Effector memory CD4-positive, alpha-beta T cell (primary cell): ENCODE measurements around the gene MAEA.

Experiments
- DNase-seq, 3 donors: peaks; one replicate each; pipeline ENCODE4 v3.0.0-alpha.2; 2020
- H3K27ac ChIP-seq: 2 replicates; pipeline ENCODE4 v1.7.0; 2013; ENCODE audit warnings: mild to moderate bottlenecking, low read length, moderate library complexity; ENCODE audit not compliant: insufficient read depth, poor library complexity, severe bottlenecking
- H3K27me3 ChIP-seq: replicated peaks from 2 replicates; pipeline ENCODE4 v1.7.0; 2013; ENCODE audit warnings: mild to moderate bottlenecking, low read length; ENCODE audit not compliant: insufficient read depth, control insufficient read depth, poor library complexity, severe bottlenecking
- H3K36me3 ChIP-seq: 2 replicates; pipeline ENCODE4 v1.7.0; 2013; ENCODE audit warnings: mild to moderate bottlenecking, low read length, moderate library complexity; ENCODE audit not compliant: control insufficient read depth, insufficient read depth
- H3K4me1 ChIP-seq: 2 replicates; pipeline ENCODE4 v1.7.0; 2013; ENCODE audit warnings: low read length, mild to moderate bottlenecking; ENCODE audit not compliant: control insufficient read depth, insufficient read depth, poor library complexity, severe bottlenecking
- H3K4me3 ChIP-seq: 2 replicates; pipeline ENCODE4 v1.7.0; 2013; ENCODE audit warnings: low read length, low read depth, mild to moderate bottlenecking; ENCODE audit not compliant: insufficient read depth, poor library complexity, severe bottlenecking
- H3K9me3 ChIP-seq: 2 replicates; pipeline ENCODE4 v1.7.0; 2013; ENCODE audit warnings: mild to moderate bottlenecking, low read length, moderate library complexity; ENCODE audit not compliant: control insufficient read depth

The MAEA gene

DNA sequence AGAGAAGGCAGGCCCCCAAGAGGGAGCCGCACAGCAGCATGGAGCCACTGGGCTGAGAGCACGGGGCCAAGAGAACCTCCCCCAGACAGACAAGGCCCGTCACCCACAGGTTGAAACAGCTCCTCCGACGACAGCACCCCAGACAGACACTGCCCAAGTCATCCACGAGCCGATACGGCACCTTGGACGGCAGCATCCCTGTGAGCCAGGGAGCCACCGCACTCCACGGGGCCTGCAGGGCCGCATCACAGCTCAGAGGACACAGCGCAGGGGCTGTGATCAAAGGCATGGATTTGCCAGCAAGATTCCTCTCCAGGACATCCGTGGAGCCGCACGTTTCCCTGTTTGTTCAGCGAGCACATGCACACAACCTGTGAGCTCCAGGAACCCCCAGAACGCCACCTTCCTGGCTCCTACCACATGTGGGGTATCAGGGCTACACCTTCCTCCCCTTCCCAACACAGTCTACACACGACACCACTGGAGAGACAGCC, 44.7 kb upstream of the MAEA start:
- Histone ChIP-seq H3K36me3 (peaks cover 7% of the 10 kb centered on the region), H3K27me3 (no peaks in the 10 kb centered on the region), H3K4me1 (peaks cover 55% of the 10 kb centered on the region), H3K9me3 (no peaks in the 10 kb centered on the region), H3K4me3 (no peak overlapping the region), H3K27ac (peak overlapping the region; percentile 23)
- no peak for DNase-seq

DNA sequence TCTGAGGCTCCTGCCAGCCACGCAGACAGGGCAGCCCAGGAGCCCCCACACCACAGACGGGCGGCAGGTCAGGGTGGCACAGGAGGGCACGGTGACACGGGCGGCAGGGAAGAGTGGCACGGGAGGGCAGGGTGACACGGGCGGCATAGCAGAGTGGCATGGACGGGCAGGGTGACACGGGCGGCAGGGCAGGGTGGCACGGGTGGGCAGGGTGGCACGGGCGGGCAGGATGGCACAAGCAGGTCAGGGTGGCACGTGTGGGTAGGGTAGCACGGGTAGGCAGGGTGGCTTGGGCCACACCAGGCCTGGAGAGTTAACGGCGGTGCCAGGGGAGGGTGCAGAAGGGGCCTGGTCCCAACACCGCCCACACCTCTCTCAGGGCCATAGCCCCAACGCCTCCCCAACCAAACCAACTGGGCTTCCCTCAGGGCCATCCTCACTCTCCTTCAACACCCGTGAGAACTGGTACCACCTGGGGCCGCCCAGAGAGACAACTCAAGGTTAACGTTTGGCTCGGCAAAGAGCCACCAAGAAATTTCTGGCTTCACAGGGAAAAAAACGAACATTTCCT, 44.1 kb upstream of the MAEA start:
- H3K4me3 ChIP-seq, result no peak overlapping the region
- DNase-seq, result no peak
- peak overlapping the region; percentile 23 for H3K27ac ChIP-seq
- H3K9me3 ChIP-seq, result no peaks in the 10 kb centered on the region
- no peaks in the 10 kb centered on the region for H3K27me3 ChIP-seq
- H3K36me3 ChIP-seq, result peaks cover 6% of the 10 kb centered on the region
- peaks cover 60% of the 10 kb centered on the region for H3K4me1 ChIP-seq

DNA sequence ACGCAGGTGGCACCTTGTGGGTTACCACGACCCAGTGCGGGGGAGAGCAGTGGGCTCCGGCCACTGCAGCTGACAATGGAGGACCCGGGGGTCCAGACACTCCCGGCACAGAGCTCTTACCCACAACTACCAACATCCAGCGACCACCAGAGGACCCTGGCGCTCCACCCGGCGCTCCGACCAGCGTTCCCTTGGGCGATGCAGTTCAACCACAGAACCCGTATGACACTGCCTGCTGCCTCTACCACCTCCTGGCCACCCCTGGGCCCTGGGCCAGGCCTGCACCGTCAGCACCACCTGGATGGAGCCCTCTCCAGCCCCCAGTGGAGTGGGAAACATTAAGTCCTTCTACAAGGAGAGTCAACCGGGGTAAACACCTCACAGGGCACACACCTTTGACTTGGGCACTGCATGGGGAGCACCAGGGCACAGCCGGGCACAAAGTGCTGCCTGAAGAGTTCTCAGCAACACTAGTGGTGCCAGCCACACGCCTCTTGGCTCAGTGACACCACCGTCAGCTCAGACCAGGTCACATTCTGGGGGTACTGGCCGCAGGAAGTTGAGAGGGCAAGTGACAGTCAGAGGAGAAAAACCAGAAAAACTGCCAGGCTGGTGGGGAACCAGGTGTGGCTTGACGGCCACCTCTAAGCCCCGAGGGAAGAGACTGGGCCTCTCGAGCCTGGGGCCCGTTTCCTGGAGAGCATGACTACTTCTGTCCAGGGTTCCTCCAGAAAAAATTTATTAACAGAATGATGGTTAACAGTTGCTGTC, 43.4 kb upstream of the MAEA start:
- Histone ChIP-seq H3K27me3 (no peaks in the 10 kb centered on the region), H3K9me3 (no peaks in the 10 kb centered on the region), H3K27ac (peak overlapping the region; percentile 21), H3K36me3 (no peaks in the 10 kb centered on the region), H3K4me1 (peaks cover 68% of the 10 kb centered on the region), H3K4me3 (peak overlapping the region; percentile 24)
- DNase-seq, result no peak

DNA sequence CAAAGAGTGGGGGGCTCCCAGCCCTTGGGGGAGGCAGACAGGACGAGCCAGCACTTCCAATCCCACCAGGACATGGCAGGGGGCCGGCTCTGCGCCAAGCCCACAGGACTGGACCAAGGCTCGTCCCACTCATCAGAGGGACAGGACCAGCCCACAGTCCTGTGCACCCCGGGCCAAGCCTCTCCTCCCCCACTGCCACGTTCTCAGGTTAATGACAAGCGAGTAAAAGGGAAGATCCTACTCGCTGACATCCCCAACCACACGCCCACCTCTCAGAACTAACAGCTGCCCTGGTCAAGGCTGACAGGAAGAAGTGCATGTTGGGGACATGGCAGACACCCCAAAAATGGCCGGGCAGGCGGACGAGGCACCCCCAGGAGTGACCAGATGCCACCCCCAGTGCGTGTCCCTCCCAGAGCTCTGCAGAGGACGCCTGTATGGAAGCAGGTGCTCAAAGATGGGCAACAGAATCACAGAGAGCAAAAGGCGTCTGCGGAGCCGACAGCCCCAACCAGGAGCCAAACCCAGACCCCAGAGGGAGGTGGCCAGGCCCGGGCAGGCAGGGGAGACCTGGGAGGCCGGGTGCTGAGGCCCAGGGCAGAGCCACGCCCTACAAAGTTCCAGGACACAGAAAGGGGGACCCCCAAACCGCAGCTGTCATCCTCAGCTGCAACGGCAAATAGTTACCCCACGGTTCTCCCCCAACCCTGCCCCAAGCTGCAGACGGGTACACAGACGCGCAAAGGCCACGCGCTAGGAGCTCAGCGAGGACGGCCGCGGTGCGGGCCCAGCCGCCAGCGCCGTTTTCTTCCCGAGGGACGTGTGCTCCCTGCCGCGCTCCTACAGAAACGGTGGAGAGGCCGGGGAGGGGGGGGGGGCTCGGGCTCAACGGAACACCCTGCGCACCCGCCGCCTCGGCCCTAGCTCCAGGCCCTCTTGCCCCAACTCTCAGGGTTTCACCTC, 42.5 kb upstream of the MAEA start:
- H3K27ac ChIP-seq, result peak overlapping the region; percentile 82
- peak overlapping the region; percentile 71 for H3K4me3 ChIP-seq
- no peak for DNase-seq
- peaks cover 69% of the 10 kb centered on the region for H3K4me1 ChIP-seq
- H3K27me3 ChIP-seq, result no peaks in the 10 kb centered on the region
- H3K9me3 ChIP-seq, result no peaks in the 10 kb centered on the region
- no peaks in the 10 kb centered on the region for H3K36me3 ChIP-seq

DNA sequence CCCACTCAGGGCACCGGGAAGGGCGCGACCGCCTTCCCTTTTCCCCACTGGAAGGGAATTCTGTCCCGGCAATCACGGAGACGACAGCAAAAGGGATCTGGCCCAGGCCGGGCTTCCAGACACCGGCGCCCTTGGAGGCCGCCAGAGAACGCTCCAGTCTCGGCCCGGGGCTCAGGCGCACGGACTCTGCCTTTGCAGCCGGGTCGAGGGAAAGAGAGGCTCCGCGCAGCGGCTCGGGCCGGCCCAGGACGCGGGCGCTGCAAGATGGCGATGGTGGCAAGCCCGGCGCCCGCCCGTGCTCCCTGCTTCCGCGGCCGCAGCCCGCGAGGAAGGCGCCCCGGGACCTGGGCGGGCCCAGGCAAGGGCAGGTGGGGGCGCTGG, 41.8 kb upstream of the MAEA start:
- no peak for DNase-seq
- no peaks in the 10 kb centered on the region for H3K27me3 ChIP-seq
- peak overlapping the region; percentile 71 for H3K4me3 ChIP-seq
- peak overlapping the region; percentile 82 for H3K27ac ChIP-seq
- H3K36me3 ChIP-seq, result no peaks in the 10 kb centered on the region
- H3K9me3 ChIP-seq, result no peaks in the 10 kb centered on the region
- peaks cover 67% of the 10 kb centered on the region for H3K4me1 ChIP-seq

DNA sequence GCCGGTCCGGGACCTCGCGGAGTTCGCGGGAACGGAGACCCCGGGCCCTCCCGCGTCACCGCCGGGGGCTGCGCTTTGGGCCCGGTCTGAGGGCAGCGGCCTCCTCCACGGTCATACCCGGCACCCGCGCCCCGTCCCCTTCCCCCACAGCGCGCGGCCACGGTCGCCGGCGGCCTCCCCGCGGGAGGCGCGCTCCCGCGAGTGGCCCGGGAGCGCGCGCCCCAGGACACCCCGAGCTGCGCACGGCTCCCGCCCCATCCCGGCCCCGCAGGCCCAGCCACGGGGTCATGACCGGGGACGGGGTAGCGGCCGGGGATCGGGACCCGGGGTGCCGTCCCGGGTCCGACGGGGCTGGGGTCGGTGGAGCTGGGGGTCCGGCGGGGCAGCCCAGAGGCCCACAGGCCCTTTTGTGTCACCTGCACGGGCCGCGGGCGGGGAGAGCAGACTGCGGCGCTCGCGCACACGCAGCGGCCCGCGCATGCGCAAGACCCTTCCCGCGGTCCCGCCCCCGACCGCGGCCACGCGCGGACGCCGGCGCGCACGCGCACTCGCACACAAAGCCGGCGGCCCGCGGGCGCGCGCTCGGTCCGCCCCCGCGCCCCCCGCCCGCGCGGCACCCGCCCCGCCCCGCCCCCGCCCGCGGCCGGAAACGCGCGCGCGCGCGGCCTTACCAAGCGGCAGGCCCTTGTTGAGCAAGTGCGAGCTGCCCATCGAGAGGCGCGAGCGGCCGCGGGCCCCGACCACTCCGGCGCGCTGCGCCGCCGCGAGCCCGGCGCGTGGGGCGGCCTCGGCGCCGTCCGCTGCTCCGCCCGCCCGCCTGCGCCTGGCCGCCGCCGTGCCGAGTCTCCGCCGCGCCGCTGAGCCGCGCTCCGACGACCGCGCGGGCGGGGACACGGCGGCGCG, 41.2 kb upstream of the MAEA start, which contains the start of gene CTBP1:
Gene CTBP1 (minus strand): TSS at position 886 of the 903 bp plus-strand sequence. CDS start 7,799 bp downstream, outside the sequence.
- Histone ChIP-seq H3K4me1 (peaks cover 64% of the 10 kb centered on the region), H3K4me3 (peak within 1 kb of the TSS; percentile 82), H3K36me3 (no peaks in the 10 kb centered on the region), H3K9me3 (no peaks in the 10 kb centered on the region), H3K27ac (peak within 1 kb of the TSS; percentile 94), H3K27me3 (no peaks in the 10 kb centered on the region)
- DNase-seq, result peak; percentile 75 to 77 (median 76)

DNA sequence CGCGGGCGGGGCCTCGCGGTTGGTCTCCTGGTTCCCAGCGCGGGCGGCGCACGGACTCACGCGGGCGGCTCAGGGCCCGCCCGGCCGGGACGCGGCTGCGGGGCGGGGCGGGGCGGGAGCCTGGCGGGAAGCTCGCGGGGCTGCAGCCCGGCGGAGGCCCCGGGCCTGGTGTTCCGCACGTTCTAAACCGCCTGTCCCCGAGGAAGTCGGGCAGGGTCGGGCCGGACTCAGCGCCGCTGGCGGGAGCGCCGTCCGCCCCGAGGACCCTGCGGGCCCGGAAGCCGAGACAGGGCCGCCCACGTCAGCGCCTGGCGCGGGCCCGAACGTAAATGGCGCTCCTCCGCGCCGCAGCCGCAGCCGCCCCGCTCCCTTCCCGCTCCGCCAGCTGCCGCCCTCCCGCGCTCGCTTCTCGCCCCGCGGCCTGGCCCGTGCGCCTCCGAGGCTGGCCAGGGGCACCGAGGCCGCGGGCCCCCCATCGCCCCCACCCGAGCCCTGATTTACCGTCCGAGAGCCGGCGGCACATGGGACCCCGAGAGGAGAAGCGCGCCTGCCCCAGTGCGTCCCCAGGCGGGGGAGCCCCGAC, 40.5 kb upstream of the MAEA start:
- Histone ChIP-seq H3K9me3 (no peaks in the 10 kb centered on the region), H3K27me3 (no peaks in the 10 kb centered on the region), H3K36me3 (no peaks in the 10 kb centered on the region)

DNA sequence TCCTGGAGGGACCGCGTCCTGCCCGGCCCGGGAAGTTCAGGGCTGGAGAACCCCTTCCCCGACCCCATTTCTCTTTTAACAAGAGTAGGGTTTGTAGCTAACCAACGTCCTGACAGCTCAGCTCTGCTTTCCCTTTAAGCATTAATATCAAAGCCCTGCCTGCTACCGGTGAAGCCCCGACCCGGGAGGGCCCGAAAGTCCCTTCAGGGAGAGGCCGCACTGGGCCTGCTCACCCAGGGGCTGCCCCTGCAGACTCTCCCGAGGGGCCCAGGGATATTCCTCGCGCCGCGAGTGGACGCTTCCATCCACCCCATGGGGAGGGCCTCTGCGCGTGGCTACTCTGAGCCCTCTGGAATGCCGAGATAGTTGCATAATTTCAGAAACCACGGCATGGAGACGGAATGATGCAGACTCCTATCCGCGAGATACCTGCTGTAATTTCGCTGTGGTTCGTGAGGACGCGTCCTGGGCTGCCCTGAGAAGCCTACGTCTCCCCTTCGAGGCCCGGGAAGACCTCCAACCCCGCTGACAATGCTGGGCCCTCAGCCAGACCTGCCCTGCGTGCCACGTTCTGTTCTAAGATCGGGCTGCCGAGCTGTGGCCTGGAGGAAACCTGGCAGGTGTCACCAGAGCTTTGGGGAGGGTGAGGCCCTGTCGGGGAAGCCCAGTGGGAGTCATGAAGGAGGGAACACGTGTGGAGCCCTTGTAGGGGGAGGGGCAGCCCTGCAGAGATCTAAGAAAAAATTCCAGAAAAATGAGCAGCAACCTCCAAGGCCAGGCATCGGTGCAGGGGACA, 39.8 kb upstream of the MAEA start:
- Histone ChIP-seq H3K27ac (peak overlapping the region; percentile 94), H3K27me3 (no peaks in the 10 kb centered on the region), H3K4me3 (peak overlapping the region; percentile 82), H3K4me1 (peaks cover 65% of the 10 kb centered on the region), H3K9me3 (no peaks in the 10 kb centered on the region), H3K36me3 (no peaks in the 10 kb centered on the region)
- DNase-seq, result peak; percentile 40 to 54 (median 49)

More for the DNA sequence above, 40.5 kb upstream of the MAEA start:
- DNase-seq, result peak; percentile 73 to 75 (median 73)
- Histone ChIP-seq H3K4me3 (peak overlapping the region; percentile 82), H3K4me1 (peaks cover 65% of the 10 kb centered on the region), H3K27ac (peak overlapping the region; percentile 94)
